H1 (cell line): ENCODE data around the gene TRAF6.

Source experiments
- EZH2 ChIP-seq: fragments of 200-600 bp; sonication (generic); IDR thresholded peaks from 2 replicates; pipeline ENCODE4 v1.7.1; 2012; ENCODE audit warnings: low read depth, mild to moderate bottlenecking, moderate library complexity, low read length, inconsistent platforms; ENCODE audit not compliant: severe bottlenecking
- NRF1 ChIP-seq: IDR thresholded peaks from 2 replicates; pipeline ENCODE4 v1.6.1; 2011; ENCODE audit warnings: mild to moderate bottlenecking, low read depth, low read length, improper control_type of control experiment
- SP2 ChIP-seq: IDR thresholded peaks from 2 replicates; pipeline ENCODE4 v1.6.1; 2012; ENCODE audit warnings: mild to moderate bottlenecking, low read length, inconsistent platforms
- TAF1 ChIP-seq: IDR thresholded peaks from 2 replicates; pipeline ENCODE4 v1.6.1; 2011; ENCODE audit warnings: mild to moderate bottlenecking, low read depth, low read length

GRCh38 chr11:36509694-36510593, at the start of gene TRAF6:
- TF ChIP-seq TAF1: peak; percentile 88
- peak; percentile 75; the same call in 1 of the 2 replicates for TF ChIP-seq SP2
- TF ChIP-seq NRF1: no peak
- peak; percentile 20 for TF ChIP-seq EZH2
